Measurements from ENCODE around the gene FSTL4. TPM values are rescaled to one million over a fixed set of nuclear protein-coding genes. Genes with fewer than 3 reads are reported as not detected.

FSTL4 gene
- total RNA-seq, 1 donor from 2014 or later = not detected

DNA sequence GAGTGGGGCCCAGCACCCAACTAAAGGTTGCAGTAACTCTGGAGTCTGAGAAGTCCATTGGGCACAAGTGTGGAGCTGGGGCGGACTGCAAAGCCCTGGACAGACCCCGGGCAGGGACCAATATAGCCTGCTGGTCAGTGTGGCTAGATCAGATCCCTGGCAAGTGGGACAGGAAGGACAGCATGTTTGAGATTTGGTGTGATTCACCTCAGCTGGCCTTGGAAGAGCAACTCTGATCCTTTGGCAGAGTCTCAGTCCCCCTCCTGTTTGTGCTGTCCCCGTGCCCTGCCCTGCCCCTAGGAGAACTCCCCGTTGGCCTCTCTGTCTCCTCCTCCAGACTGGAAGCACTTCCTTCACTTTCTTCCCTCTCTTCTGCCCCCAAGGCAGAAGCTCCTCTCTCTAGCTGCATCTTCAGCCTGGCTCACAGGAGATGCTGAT lies 255.3 kb downstream of the FSTL4 start:
- Histone ChIP-seq H3K27ac (replicated peaks) (no peak overlapping the region), H3K36me3 (no peaks in the 10 kb centered on the region), H3K4me3 (no peak overlapping the region), H3K27me3 (ENCODE audit: low read depth) (peaks cover 21% of the 10 kb centered on the region), H3K4me1 (no peaks in the 10 kb centered on the region), H3K9me3 (replicated peaks) (no peaks in the 10 kb centered on the region)
- intact Hi-C loops (cut with micrococcal nuclease) = no loop called here
- no peak for DNase-seq
- TF ChIP-seq CTCF (IDR thresholded peaks at IDR 0.05; ENCODE audit: borderline replicate concordance) = no peak

DNA sequence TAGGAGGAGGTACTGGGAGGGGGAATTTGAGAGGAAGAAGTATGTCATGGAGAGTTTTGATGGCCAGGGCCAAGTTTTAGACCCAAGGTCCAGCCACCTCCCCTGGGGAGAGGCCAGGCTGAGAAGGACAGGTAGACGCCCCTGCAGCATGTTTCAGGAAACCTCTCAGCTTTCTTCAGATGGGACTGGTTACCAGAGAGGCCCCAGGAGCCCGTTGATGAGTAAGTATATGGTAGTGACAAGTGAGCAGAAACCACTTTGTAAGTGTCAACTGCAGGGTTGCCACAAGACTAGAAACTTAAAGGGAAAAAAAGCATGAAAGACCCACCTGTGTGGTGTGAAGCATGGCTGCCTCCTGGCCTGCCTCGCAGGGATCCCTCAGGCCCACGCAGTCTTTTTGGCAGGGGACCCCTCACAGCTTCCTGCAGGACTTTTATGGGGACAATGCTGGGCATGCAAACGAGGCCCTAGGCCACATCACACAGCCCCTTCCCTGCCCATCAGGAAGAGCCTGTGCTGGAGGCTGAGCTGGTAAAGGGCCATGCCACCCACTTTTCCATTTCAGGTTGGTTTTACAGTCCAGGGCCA lies 255.9 kb downstream of the FSTL4 start:
- no peaks in the 10 kb centered on the region for H3K4me1 ChIP-seq
- no peak overlapping the region for H3K4me3 ChIP-seq
- no peaks in the 10 kb centered on the region for H3K36me3 ChIP-seq
- H3K9me3 ChIP-seq (replicated peaks) = no peaks in the 10 kb centered on the region
- no peak for DNase-seq
- TF ChIP-seq CTCF (IDR thresholded peaks at IDR 0.05; ENCODE audit: borderline replicate concordance) = no peak
- H3K27ac ChIP-seq (replicated peaks) = no peak overlapping the region
- intact Hi-C loops (cut with micrococcal nuclease) = no loop called here
- peaks cover 25% of the 10 kb centered on the region for H3K27me3 ChIP-seq (ENCODE audit: low read depth)

GRCh38 chr5:133354323-133355185 lies 257.8 kb downstream of the FSTL4 start:
- Histone ChIP-seq H3K27ac (replicated peaks) (no peak overlapping the region), H3K36me3 (no peaks in the 10 kb centered on the region), H3K4me3 (no peak overlapping the region), H3K4me1 (no peaks in the 10 kb centered on the region), H3K9me3 (replicated peaks) (no peaks in the 10 kb centered on the region), H3K27me3 (ENCODE audit: low read depth) (peaks cover 23% of the 10 kb centered on the region)
- DNase-seq = no peak
- no peak for TF ChIP-seq CTCF (IDR thresholded peaks at IDR 0.05; ENCODE audit: borderline replicate concordance)
- intact Hi-C loops (cut with micrococcal nuclease) = no loop called here

GRCh38 chr5:133353741-133354140 lies 258.6 kb downstream of the FSTL4 start:
- Histone ChIP-seq H3K4me3 (no peak overlapping the region), H3K27ac (replicated peaks) (no peak overlapping the region), H3K9me3 (replicated peaks) (no peaks in the 10 kb centered on the region), H3K27me3 (ENCODE audit: low read depth) (peaks cover 23% of the 10 kb centered on the region), H3K4me1 (no peaks in the 10 kb centered on the region), H3K36me3 (no peaks in the 10 kb centered on the region)
- DNase-seq = no peak
- intact Hi-C loops (cut with micrococcal nuclease) = no loop called here
- TF ChIP-seq CTCF (IDR thresholded peaks at IDR 0.05; ENCODE audit: borderline replicate concordance) = no peak

- Histone ChIP-seq H3K27me3 (ENCODE audit: low read depth) (peaks cover 31% of the 10 kb centered on the region), H3K4me3 (no peak overlapping the region), H3K36me3 (no peaks in the 10 kb centered on the region), H3K4me1 (no peaks in the 10 kb centered on the region), H3K27ac (replicated peaks) (no peak overlapping the region), H3K9me3 (replicated peaks) (no peaks in the 10 kb centered on the region)
- intact Hi-C loops (cut with micrococcal nuclease) = no loop called here
- TF ChIP-seq CTCF (IDR thresholded peaks at IDR 0.05; ENCODE audit: borderline replicate concordance) = no peak
- DNase-seq = no peak
Measured at GRCh38 chr5:133348406-133348805, 263.9 kb downstream of the FSTL4 start.
